GM12875 (cell line): Measurements from ENCODE around the gene ACTR1B.

Experiments used
- H3K4me3 ChIP-seq: one replicate; pipeline ENCODE4 v1.5.1; 2011; ENCODE audit warnings: low read depth, low read length, control low read depth
- TF ChIP-seq, protein P1 (sequence below): IDR thresholded peaks from 2 replicates; pipeline ENCODE4 v1.5.1; 2011; ENCODE audit warnings: low read depth, mild to moderate bottlenecking, control low read depth, inconsistent platforms, low read length, moderate library complexity, borderline replicate concordance; ENCODE audit not compliant: insufficient read depth

Gene ACTR1B

DNA sequence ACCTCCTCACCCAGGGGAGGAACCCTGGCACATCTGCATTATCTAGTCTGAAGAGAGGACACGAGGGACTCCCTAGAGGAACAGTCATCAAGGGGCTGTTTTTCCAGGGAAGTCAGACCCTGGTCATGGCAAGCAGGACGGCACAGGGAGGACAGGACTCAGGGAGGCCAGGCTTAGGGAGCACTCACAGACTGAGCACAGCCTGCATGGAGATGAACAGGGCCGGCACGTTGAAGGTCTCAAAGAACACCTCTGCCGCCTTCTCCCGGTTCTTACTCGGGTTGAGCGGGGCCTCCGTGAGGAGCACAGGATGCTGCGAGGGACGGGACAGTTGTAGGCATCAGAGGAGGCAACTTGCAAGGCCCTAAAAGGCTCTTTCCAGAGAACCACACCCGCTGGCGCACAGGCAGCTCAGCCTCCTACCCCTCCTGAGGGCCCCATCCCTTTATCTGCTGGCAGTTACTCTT is 5.1 kb downstream of the ACTR1B start:
- TF ChIP-seq, protein P1, sequence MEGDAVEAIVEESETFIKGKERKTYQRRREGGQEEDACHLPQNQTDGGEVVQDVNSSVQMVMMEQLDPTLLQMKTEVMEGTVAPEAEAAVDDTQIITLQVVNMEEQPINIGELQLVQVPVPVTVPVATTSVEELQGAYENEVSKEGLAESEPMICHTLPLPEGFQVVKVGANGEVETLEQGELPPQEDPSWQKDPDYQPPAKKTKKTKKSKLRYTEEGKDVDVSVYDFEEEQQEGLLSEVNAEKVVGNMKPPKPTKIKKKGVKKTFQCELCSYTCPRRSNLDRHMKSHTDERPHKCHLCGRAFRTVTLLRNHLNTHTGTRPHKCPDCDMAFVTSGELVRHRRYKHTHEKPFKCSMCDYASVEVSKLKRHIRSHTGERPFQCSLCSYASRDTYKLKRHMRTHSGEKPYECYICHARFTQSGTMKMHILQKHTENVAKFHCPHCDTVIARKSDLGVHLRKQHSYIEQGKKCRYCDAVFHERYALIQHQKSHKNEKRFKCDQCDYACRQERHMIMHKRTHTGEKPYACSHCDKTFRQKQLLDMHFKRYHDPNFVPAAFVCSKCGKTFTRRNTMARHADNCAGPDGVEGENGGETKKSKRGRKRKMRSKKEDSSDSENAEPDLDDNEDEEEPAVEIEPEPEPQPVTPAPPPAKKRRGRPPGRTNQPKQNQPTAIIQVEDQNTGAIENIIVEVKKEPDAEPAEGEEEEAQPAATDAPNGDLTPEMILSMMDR = no peak
- H3K4me3 ChIP-seq = no peak overlapping the region

DNA sequence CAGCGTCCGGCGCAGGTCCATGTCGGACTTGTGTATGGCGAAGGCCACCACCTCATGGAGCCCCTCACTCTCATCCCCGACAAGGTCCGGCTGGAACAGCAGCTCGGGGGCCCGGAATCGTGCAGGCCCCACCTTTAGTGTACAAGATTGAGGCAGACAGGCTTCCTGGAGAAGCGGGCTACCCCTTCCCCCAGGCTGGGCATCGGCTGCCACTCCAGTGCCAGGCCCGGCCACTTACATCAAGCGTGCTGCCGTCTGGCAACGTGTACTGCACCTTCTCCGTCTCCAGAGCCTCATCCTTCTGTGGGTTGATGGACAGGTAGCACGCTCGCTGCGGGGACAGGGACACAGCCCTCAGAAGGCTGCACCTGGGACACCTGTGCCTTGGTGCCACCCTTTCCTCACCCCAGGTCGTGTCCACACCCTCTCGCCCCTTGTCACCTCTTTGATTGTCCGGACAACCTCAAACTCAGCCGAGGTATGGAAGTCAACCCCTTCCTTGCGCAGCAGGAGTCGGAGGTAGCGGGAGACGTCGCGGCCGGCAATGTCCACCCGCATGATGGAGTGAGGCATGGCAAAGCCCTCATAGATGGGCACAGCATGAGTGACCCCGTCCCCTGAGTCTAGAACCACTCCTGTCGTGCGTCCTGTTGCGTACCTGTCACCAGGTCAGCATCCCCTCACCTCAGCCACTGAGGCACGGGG is 5.7 kb downstream of the ACTR1B start:
- no peak overlapping the region for H3K4me3 ChIP-seq
- TF ChIP-seq, protein P1 = no peak

DNA sequence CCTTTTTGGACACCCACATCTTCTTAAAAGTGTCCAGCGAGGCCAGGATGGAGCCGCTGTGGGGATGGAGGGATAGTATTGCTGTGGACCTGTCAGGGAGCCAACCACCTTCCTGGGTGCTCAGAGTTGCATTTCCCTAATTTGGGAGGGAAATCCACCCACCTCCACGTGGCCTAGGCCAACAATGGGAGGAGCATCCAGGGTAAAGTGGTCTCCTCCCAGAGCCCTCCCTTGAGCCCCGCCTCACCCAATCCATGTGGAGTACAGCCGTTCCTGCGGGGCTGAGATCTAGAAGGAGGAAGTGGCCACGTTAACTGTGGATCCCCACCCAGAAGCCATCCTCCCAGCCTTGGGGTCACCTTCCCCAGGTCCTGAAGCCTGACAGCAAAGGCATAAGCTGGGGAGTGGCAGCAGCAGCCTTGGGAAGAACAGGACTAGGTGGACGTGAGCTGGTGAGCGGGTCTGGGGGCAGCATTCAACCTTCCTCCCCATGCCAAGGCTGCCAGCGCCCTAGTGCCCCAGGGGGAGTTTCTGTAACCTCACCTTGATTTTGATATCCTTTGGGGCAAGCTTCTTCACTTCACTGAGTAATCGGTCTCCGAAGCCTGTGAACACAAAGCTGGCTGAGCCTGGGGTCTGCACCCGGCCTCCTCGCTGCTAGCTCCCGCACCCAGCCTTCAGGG is 6.8 kb downstream of the ACTR1B start:
- no peak overlapping the region for H3K4me3 ChIP-seq
- TF ChIP-seq, protein P1 = no peak

DNA sequence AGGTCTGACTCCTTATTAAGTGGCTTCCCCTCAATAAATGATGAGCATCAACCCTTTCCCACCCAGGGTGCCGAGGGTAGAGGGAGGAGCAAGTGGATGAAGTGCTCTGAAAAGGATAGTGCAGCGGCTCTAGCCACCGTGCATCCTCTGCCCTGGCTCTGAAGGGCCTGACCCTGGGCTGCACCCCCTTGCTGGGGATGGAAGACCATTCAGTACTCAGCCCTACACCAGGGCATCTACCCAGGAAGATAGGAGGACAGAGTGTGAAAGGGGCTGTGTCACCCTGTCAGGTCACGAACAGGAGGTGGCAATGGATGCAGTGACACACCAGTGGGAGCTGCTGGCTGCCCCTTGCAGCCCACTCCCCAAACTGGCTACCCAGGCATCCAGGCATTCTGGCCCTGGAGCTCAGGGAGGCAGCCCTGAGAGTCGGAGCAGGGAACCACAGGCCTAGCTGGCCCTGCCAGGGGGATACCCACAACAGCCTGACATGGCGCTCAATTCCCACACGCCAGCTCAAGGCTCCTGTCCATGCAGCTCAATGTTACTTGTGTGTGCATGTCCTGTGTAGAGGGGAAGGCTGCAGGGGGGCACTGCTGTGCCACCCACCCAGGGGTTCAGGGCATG is 7.6 kb downstream of the ACTR1B start:
- TF ChIP-seq, protein P1 = no peak
- no peak overlapping the region for H3K4me3 ChIP-seq

DNA sequence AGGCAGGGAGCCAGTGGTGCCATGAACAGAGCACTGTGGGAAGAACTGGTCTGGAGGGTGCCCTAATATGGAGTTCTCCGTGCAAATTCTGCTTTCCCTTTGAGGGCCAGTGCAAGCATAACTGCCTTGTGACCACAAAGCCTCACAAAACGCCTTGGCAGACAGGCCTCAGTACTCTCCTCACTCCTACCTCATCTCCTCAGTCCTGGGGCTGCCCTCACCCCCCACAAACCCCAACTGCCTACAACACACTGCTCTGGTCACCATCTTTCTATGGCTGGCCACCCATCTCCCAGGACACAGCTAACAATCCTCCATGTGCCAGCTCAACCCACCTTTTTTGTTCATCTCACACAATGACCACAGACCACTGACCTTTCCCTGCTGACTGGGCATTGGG is 9.1 kb downstream of the ACTR1B start:
- H3K4me3 ChIP-seq = no peak overlapping the region
- TF ChIP-seq, protein P1 = no peak

DNA sequence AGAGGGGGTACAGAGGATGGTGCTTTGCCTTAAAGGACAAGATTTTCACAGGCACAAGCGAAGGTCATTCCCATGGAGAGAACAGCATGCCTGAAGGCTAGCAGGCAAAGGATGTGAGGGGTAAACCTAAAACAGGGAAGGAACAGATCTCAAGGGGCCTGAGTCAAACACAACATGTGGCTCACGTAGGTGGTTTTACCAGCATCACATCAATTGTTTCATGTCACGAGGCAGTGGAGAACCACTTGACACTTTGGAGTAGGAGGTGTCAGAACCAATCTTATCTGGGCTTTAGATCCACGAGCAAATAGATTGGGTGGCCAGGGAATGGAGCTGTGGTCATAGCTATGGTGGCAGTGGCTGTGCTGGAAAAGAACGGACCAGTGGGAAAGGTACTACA is 9.5 kb downstream of the ACTR1B start:
- TF ChIP-seq, protein P1 = no peak
- no peak overlapping the region for H3K4me3 ChIP-seq
